Measurements from ENCODE around the gene NHSL1.

Gene NHSL1

GRCh38 chr6:138406443-138406842 is 92.9 kb downstream of the NHSL1 start:
- CTCF ChIA-PET: interaction anchor here (0.8 to 4.5 kb wide), 6 partner anchors 10 to 290 kb away, joined by 3 to 30 read pairs (median 4); no protein-coding TSS in a partner anchor
- peak; percentile 54 to 64 (median 56) for DNase-seq
- H3K4me1 ChIP-seq (ENCODE audit: control extremely low read depth in 1 of 4, control insufficient read depth in 4 of 4, insufficient read depth in 4 of 4, low read length in 3 of 4): peaks cover 4 to 37% (median 22%) of the 10 kb centered on the region in 4 experiments
- H3K9me3 ChIP-seq (ENCODE audit: control extremely low read depth in 1 of 5, control insufficient read depth in 4 of 5, insufficient read depth in 2 of 5, low read depth in 1 of 5, low read length in 4 of 5): no peaks in the 10 kb centered on the region
- H3K4me3 ChIP-seq (ENCODE audit: control insufficient read depth in 1 of 7, extremely low read depth in 1 of 7, insufficient read depth in 4 of 7, low read depth in 2 of 7, low read length in 6 of 7): peak overlapping the region in 1 of 7 experiments; percentile 81
- H3K27ac ChIP-seq (ENCODE audit: insufficient read depth in 1 of 2, low read depth in 1 of 2, low read length in 2 of 2, poor library complexity in 1 of 2, severe bottlenecking in 2 of 2): no peak overlapping the region
- peaks cover 5 to 50% (median 33%) of the 10 kb centered on the region in 4 experiments for H3K36me3 ChIP-seq (ENCODE audit: control insufficient read depth in 4 of 4, insufficient read depth in 4 of 4, low read length in 3 of 4)
- WGBS (ENCODE audit: insufficient coverage): 50% methylated on average over 2 of the region's 2 CpGs
- POLR2A ChIA-PET: no interaction called here
- H3K27me3 ChIP-seq (replicated peaks in 2 of 5; ENCODE audit: control insufficient read depth in 4 of 5, insufficient read depth in 5 of 5, low read length in 4 of 5): no peaks in the 10 kb centered on the region

GRCh38 chr6:138405816-138406413 is 93.4 kb downstream of the NHSL1 start:
- POLR2A ChIA-PET: no interaction called here
- no CpG with 5 or more reads among the region's 5 CpGs for WGBS (ENCODE audit: insufficient coverage)
- Histone ChIP-seq H3K27me3 (replicated peaks in 2 of 5; ENCODE audit: control insufficient read depth in 4 of 5, insufficient read depth in 5 of 5, low read length in 4 of 5) (no peaks in the 10 kb centered on the region), H3K27ac (ENCODE audit: insufficient read depth in 1 of 2, low read depth in 1 of 2, low read length in 2 of 2, poor library complexity in 1 of 2, severe bottlenecking in 2 of 2) (no peak overlapping the region), H3K4me3 (ENCODE audit: control insufficient read depth in 1 of 7, extremely low read depth in 1 of 7, insufficient read depth in 4 of 7, low read depth in 2 of 7, low read length in 6 of 7) (peak overlapping the region in 1 of 7 experiments; percentile 81), H3K36me3 (ENCODE audit: control insufficient read depth in 4 of 4, insufficient read depth in 4 of 4, low read length in 3 of 4) (peaks cover 5 to 45% (median 30%) of the 10 kb centered on the region in 4 experiments), H3K4me1 (ENCODE audit: control extremely low read depth in 1 of 4, control insufficient read depth in 4 of 4, insufficient read depth in 4 of 4, low read length in 3 of 4) (peaks cover 4 to 32% (median 20%) of the 10 kb centered on the region in 4 experiments), H3K9me3 (ENCODE audit: control extremely low read depth in 1 of 5, control insufficient read depth in 4 of 5, insufficient read depth in 2 of 5, low read depth in 1 of 5, low read length in 4 of 5) (no peaks in the 10 kb centered on the region)
- CTCF ChIA-PET: interaction anchor here (0.8 to 4.5 kb wide), 9 partner anchors 11 to 290 kb away, joined by 3 to 30 read pairs (median 3); partner anchors contain the start of gene SMIM28
- DNase-seq: peak in 1 of 3 donors; percentile 21

- Histone ChIP-seq H3K4me1 (ENCODE audit: control extremely low read depth in 1 of 4, control insufficient read depth in 4 of 4, insufficient read depth in 4 of 4, low read length in 3 of 4) (peaks cover 4 to 31% (median 20%) of the 10 kb centered on the region in 4 experiments), H3K9me3 (ENCODE audit: control extremely low read depth in 1 of 5, control insufficient read depth in 4 of 5, insufficient read depth in 2 of 5, low read depth in 1 of 5, low read length in 4 of 5) (no peaks in the 10 kb centered on the region), H3K4me3 (ENCODE audit: control insufficient read depth in 1 of 7, extremely low read depth in 1 of 7, insufficient read depth in 4 of 7, low read depth in 2 of 7, low read length in 6 of 7) (peak overlapping the region; percentile 66 to 90 (median 81)), H3K27ac (ENCODE audit: insufficient read depth in 1 of 2, low read depth in 1 of 2, low read length in 2 of 2, poor library complexity in 1 of 2, severe bottlenecking in 2 of 2) (peak overlapping the region; percentile 50 to 89), H3K36me3 (ENCODE audit: control insufficient read depth in 4 of 4, insufficient read depth in 4 of 4, low read length in 3 of 4) (peaks cover 4 to 35% (median 25%) of the 10 kb centered on the region in 4 experiments), H3K27me3 (replicated peaks in 2 of 5; ENCODE audit: control insufficient read depth in 4 of 5, insufficient read depth in 5 of 5, low read length in 4 of 5) (no peaks in the 10 kb centered on the region)
- WGBS (ENCODE audit: insufficient coverage): 5% methylated on average over 28 of the region's 35 CpGs
- peak; percentile 19 to 73 (median 66) for DNase-seq
- CTCF ChIA-PET: interaction anchor here (0.6 to 4.5 kb wide), 11 partner anchors 12 to 400 kb away, joined by 3 to 30 read pairs (median 3); partner anchors contain the start of gene SMIM28
- POLR2A ChIA-PET: interaction anchor here (0.6 kb wide), 1 partner anchor 258 kb away, joined by 3 read pairs; no protein-coding TSS in a partner anchor
Observed at GRCh38 chr6:138404666-138405337, 94.5 kb downstream of the NHSL1 start.

- peaks cover 0 to 27% (median 17%) of the 10 kb centered on the region in 4 experiments for H3K36me3 ChIP-seq (ENCODE audit: control insufficient read depth in 4 of 4, insufficient read depth in 4 of 4, low read length in 3 of 4)
- H3K9me3 ChIP-seq (ENCODE audit: control extremely low read depth in 1 of 5, control insufficient read depth in 4 of 5, insufficient read depth in 2 of 5, low read depth in 1 of 5, low read length in 4 of 5): no peaks in the 10 kb centered on the region
- WGBS (ENCODE audit: insufficient coverage): under 1% methylated on average over 78 of the region's 92 CpGs
- no peaks in the 10 kb centered on the region for H3K27me3 ChIP-seq (replicated peaks in 2 of 5; ENCODE audit: control insufficient read depth in 4 of 5, insufficient read depth in 5 of 5, low read length in 4 of 5)
- peak within 1 kb of the TSS; percentile 66 to 90 (median 81) for H3K4me3 ChIP-seq (ENCODE audit: control insufficient read depth in 1 of 7, extremely low read depth in 1 of 7, insufficient read depth in 4 of 7, low read depth in 2 of 7, low read length in 6 of 7)
- H3K4me1 ChIP-seq (ENCODE audit: control extremely low read depth in 1 of 4, control insufficient read depth in 4 of 4, insufficient read depth in 4 of 4, low read length in 3 of 4): peaks cover 4 to 31% (median 20%) of the 10 kb centered on the region in 4 experiments
- POLR2A ChIA-PET: interaction anchor here (0.6 kb wide), 1 partner anchor 259 kb away, joined by 3 read pairs; no protein-coding TSS in a partner anchor
- CTCF ChIA-PET: interaction anchor here (1.3 to 4.5 kb wide), 8 partner anchors 11 to 296 kb away, joined by 3 to 30 read pairs (median 4); partner anchors contain the start of gene SMIM28
- peak; percentile 95 to 98 (median 97) for DNase-seq
- H3K27ac ChIP-seq (ENCODE audit: insufficient read depth in 1 of 2, low read depth in 1 of 2, low read length in 2 of 2, poor library complexity in 1 of 2, severe bottlenecking in 2 of 2): peak within 1 kb of the TSS; percentile 70 to 89
Observed at GRCh38 chr6:138403801-138404665, 95.3 kb downstream of the NHSL1 start, which contains the start of gene HEBP2. Gene HEBP2, plus strand, starts transcription at chr6:138404223. Its CDS starts 273 bp downstream, at chr6:138404496.

GRCh38 chr6:138403324-138403800 is 95.9 kb downstream of the NHSL1 start:
- Histone ChIP-seq H3K4me1 (ENCODE audit: control extremely low read depth in 1 of 4, control insufficient read depth in 4 of 4, insufficient read depth in 4 of 4, low read length in 3 of 4) (peaks cover 4 to 31% (median 20%) of the 10 kb centered on the region in 4 experiments), H3K27me3 (replicated peaks in 2 of 5; ENCODE audit: control insufficient read depth in 4 of 5, insufficient read depth in 5 of 5, low read length in 4 of 5) (no peaks in the 10 kb centered on the region), H3K9me3 (ENCODE audit: control extremely low read depth in 1 of 5, control insufficient read depth in 4 of 5, insufficient read depth in 2 of 5, low read depth in 1 of 5, low read length in 4 of 5) (no peaks in the 10 kb centered on the region), H3K36me3 (ENCODE audit: control insufficient read depth in 4 of 4, insufficient read depth in 4 of 4, low read length in 3 of 4) (peaks cover 0 to 21% (median 14%) of the 10 kb centered on the region in 4 experiments), H3K4me3 (ENCODE audit: control insufficient read depth in 1 of 7, extremely low read depth in 1 of 7, insufficient read depth in 4 of 7, low read depth in 2 of 7, low read length in 6 of 7) (peak overlapping the region; percentile 66 to 90 (median 81)), H3K27ac (ENCODE audit: insufficient read depth in 1 of 2, low read depth in 1 of 2, low read length in 2 of 2, poor library complexity in 1 of 2, severe bottlenecking in 2 of 2) (peak overlapping the region; percentile 70 to 89)
- ChIA-PET POLR2A (interaction anchor here (0.5 kb wide), 1 partner anchor 290 kb away, joined by 4 read pairs; no protein-coding TSS in a partner anchor), CTCF (interaction anchor here (0.6 to 4.5 kb wide), 7 partner anchors 11 to 460 kb away, joined by 3 to 30 read pairs (median 4); no protein-coding TSS in a partner anchor)
- DNase-seq: peak; percentile 52 to 90 (median 85)
- under 1% methylated on average over 29 of the region's 30 CpGs for WGBS (ENCODE audit: insufficient coverage)

- Histone ChIP-seq H3K4me3 (ENCODE audit: control insufficient read depth in 1 of 7, extremely low read depth in 1 of 7, insufficient read depth in 4 of 7, low read depth in 2 of 7, low read length in 6 of 7) (peak overlapping the region in 6 of 7 experiments; percentile 73 to 90 (median 84)), H3K4me1 (ENCODE audit: control extremely low read depth in 1 of 4, control insufficient read depth in 4 of 4, insufficient read depth in 4 of 4, low read length in 3 of 4) (peaks cover 4 to 31% (median 20%) of the 10 kb centered on the region in 4 experiments), H3K9me3 (ENCODE audit: control extremely low read depth in 1 of 5, control insufficient read depth in 4 of 5, insufficient read depth in 2 of 5, low read depth in 1 of 5, low read length in 4 of 5) (no peaks in the 10 kb centered on the region), H3K36me3 (ENCODE audit: control insufficient read depth in 4 of 4, insufficient read depth in 4 of 4, low read length in 3 of 4) (peaks cover 0 to 16% (median 11%) of the 10 kb centered on the region in 4 experiments), H3K27me3 (replicated peaks in 2 of 5; ENCODE audit: control insufficient read depth in 4 of 5, insufficient read depth in 5 of 5, low read length in 4 of 5) (no peaks in the 10 kb centered on the region), H3K27ac (ENCODE audit: insufficient read depth in 1 of 2, low read depth in 1 of 2, low read length in 2 of 2, poor library complexity in 1 of 2, severe bottlenecking in 2 of 2) (peak overlapping the region; percentile 70 to 89)
- 97% methylated on average over 7 of the region's 8 CpGs for WGBS (ENCODE audit: insufficient coverage)
- DNase-seq: no peak
- POLR2A ChIA-PET: interaction anchor here (0.5 kb wide), 1 partner anchor 290 kb away, joined by 4 read pairs; no protein-coding TSS in a partner anchor
- CTCF ChIA-PET: interaction anchor here (0.6 to 4.2 kb wide), 6 partner anchors 10 to 460 kb away, joined by 3 to 26 read pairs (median 4); no protein-coding TSS in a partner anchor
Observed at GRCh38 chr6:138402838-138403187, 96.5 kb downstream of the NHSL1 start.

All from common myeloid progenitor, CD34-positive (primary cell).